ENCODE measurements around the gene KSR2.

Gene KSR2

DNA sequence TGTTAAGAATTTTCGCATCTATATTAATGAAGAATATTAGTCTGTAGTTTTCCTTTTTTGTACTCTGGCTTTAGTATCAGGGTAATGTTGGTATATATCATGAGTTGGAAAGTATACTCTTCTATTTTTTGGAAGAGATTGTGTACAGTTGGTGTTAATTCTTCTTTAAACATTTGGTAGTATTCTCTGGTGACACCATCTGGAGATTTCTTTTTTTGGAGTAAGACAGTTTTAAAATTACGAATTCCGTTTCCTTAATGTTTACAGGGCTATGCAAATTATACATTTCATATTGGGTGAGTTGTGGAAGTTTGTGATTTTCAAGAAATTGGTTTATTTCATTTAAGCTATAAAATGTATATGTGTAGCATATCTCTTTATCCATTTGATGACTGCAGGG is 423.6 kb downstream of the KSR2 start:
- TF ChIP-seq, protein P1, sequence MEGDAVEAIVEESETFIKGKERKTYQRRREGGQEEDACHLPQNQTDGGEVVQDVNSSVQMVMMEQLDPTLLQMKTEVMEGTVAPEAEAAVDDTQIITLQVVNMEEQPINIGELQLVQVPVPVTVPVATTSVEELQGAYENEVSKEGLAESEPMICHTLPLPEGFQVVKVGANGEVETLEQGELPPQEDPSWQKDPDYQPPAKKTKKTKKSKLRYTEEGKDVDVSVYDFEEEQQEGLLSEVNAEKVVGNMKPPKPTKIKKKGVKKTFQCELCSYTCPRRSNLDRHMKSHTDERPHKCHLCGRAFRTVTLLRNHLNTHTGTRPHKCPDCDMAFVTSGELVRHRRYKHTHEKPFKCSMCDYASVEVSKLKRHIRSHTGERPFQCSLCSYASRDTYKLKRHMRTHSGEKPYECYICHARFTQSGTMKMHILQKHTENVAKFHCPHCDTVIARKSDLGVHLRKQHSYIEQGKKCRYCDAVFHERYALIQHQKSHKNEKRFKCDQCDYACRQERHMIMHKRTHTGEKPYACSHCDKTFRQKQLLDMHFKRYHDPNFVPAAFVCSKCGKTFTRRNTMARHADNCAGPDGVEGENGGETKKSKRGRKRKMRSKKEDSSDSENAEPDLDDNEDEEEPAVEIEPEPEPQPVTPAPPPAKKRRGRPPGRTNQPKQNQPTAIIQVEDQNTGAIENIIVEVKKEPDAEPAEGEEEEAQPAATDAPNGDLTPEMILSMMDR (IDR thresholded peaks at IDR 0.05; ENCODE audit: low read depth, low read length), result no peak
- H3K4me3 ChIP-seq (ENCODE audit: low read depth, low read length), result no peak overlapping the region

DNA sequence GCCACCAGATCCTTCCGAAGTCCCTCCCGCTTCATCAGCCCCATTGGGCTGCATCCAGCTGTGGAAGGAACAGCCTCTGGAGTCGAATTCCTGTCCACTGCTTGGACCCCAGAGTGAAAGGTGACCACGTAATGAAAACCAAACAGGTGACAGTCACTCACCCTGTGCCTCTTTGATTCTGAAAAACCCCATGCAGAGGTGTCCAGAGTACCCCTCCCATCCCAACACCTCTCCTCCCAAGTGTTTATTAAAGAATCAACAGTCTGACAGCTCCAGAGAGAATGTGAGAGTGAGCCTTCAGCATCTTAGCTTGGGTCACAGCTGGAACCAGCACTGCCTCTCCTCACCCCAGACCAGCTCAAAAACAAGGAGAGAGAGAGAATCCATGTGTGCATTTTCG is 428.8 kb downstream of the KSR2 start:
- no peak overlapping the region for H3K4me3 ChIP-seq (ENCODE audit: low read depth, low read length)
- TF ChIP-seq, protein P1 (IDR thresholded peaks at IDR 0.05; ENCODE audit: low read depth, low read length), result no peak

DNA sequence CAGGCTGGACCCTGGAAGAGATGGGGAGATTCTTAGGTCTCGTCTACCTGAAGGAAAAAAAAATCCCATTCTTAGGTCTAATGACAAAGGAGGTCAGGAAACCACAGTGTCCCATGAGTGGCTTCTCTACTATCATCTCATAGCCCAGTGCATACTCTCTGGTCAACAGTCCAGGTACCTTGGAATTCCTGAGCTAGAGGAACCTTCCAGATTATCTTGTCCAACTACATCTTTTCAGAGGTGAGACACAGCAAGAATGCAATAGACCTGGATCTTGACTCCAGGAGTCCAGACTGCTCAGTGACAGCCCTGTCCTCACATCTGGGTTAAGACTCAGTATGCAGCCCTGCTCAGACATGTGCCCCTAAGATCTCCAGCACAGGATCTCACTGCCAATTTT is 429.9 kb downstream of the KSR2 start:
- H3K4me3 ChIP-seq (ENCODE audit: low read depth, low read length), result no peak overlapping the region
- TF ChIP-seq, protein P1 (IDR thresholded peaks at IDR 0.05; ENCODE audit: low read depth, low read length), result no peak

DNA sequence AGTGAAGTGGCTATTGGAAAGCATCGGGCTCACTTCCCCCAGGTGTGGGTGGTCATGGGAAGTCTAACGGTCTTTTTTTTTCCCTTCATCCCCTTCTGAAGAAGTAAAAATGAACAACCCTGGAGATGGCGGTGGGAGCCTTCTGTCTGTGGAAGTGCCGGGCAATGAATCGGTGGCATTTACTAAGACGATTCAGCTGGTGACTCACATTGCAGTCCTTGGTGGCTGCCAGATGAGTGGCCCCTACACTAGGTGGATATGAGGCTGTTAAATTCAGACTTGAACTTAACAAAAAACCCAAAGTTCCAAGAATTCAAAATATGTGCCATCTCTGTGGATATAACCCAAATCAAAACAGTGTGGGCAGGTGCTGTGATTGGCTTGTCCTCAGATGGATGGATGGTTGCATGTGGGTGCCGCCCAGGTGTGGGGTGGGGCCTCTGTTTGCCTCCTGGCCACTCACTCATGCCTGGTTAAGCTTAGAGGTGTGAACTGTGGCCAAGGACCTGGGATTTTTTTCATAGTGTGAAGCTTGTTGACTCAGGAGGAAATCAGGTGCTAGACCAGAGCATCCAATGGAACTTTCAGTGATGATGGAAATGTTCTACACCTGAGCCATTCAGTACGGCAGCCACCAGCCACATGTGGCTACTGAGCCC is 430.6 kb downstream of the KSR2 start:
- no peak overlapping the region for H3K4me3 ChIP-seq (ENCODE audit: low read depth, low read length)
- TF ChIP-seq, protein P1 (IDR thresholded peaks at IDR 0.05; ENCODE audit: low read depth, low read length), result no peak

DNA sequence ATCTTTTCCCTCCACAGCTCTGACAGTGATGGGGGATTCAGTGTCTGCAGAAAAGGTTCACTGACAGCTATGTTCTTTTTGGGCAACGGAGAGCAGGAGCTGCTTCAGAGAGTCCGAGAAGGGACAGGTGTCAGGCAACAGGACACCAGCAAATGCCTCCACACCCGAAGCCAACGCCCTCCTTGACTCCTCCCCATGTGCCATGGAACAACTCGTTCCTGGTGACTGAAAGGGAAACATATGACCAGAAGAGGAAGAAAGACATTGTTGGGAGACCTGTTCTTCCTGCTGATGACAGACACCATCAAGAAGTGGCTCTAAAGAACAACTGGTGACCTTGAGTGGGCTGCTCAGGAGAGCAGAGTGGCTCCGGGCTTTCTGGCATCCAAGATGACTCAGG is 435.1 kb downstream of the KSR2 start:
- H3K4me3 ChIP-seq (ENCODE audit: low read depth, low read length), result no peak overlapping the region
- TF ChIP-seq, protein P1 (IDR thresholded peaks at IDR 0.05; ENCODE audit: low read depth, low read length), result no peak

DNA sequence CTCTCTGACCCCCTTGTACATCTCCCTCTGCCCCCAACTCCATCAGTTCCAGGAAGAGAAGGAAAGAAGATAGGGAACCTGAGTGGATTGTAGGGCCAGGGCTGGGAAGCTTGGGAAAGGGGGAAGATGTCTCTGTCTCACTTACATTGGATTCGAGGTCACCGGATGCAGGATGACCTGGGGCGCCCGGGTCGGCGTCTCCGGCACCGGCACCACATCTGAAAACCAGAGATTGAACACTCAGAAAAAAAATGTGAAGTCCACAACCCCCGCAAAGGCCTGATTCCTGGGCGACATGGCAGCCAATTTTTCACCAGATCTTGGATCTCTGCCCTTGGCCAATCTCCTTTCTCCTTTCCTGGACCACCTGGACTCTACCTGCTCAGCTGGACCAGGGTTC is 438.0 kb downstream of the KSR2 start:
- TF ChIP-seq, protein P1 (IDR thresholded peaks at IDR 0.05; ENCODE audit: low read depth, low read length), result no peak
- H3K4me3 ChIP-seq (ENCODE audit: low read depth, low read length), result no peak overlapping the region

DNA sequence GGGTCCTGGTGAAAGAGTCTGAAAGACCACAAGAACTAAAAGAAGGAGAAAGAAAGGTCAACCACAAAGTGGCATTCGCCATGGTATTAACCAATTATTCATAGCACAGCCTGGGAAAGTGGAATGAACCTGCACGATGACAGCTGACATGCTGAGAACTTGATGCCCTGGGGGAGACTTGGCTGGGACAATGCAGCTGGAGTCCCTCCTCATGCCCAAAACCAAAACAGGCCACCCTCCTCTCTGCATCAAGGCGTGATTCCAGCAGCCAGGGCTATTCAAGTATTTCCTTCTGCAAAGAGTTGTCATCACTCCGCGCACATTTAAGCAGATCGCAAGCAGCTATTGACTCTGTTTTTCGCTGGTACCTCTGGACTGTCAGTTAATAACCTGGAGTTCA is 440.3 kb downstream of the KSR2 start:
- TF ChIP-seq, protein P1 (IDR thresholded peaks at IDR 0.05; ENCODE audit: low read depth, low read length), result no peak
- no peak overlapping the region for H3K4me3 ChIP-seq (ENCODE audit: low read depth, low read length)
